K562 treated with DMSO at 1 percent for 4 hours (cell line): ENCODE results near the gene TMEM50B. TPM values are rescaled to one million over a fixed set of nuclear protein-coding genes. Genes with fewer than 3 reads are reported as not detected.

Experiments
- total RNA-seq: library from RNA; unstranded; fragments of 300-600 nt; gene quantifications from 2 replicates; pipeline ENCODE4 v1.2.3, GENCODE V29; 2022; ENCODE audit not compliant: insufficient read depth

Gene TMEM50B
- 13.7 and 21.2 TPM in 2 replicates for total RNA-seq

DNA sequence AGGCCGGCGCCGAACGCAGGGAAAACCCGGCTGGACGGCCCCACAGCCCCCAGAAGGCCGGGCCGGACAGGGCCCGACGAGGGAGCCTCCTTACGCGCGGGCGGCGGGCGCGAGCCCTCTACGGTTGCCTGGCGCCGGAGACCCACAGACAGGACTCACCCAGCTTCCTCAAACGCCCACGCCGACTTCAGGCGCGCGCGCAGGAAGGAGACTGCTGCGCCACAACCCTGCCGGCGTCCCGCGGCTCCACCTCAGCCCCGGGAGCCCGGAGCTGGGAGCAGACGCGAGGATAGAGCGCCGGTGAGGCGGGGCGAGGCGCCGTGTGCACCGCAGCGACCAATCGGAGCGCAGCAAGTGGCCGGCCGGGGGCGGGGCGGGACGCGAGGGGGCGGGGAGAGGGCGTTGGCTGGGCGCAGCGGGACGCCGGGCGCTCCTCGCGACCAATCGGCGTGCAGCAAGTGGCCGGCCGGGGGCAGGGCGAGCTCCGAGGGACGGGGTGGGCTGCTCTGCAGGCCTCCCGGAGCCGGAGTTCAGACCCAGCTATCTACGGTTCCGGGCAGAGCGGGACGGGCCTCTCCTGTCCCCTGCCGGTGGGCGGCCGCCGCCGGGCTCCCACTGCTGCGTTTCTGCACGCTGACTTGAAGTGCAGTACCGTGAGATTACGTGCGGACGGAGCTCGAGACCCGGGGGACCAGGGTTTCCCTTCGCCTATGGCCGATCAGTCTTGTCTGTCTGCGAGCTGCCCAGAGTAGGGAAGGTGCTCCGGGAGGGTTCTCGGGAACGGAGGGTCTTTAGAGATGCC is at the start of gene TMEM50B:
TSS of gene TMEM50B (minus strand) at position 296 of the 802 bp plus-strand sequence. CDS start 11,089 bp downstream, outside the sequence.

GRCh38 chr21:33491373-33492102 is 11.8 kb upstream of the TMEM50B start, which contains the start of gene DNAJC28:
TSS of gene DNAJC28 (minus strand) at chr21:33491716. CDS start at chr21:33489393, 2,323 bp downstream.

DNA sequence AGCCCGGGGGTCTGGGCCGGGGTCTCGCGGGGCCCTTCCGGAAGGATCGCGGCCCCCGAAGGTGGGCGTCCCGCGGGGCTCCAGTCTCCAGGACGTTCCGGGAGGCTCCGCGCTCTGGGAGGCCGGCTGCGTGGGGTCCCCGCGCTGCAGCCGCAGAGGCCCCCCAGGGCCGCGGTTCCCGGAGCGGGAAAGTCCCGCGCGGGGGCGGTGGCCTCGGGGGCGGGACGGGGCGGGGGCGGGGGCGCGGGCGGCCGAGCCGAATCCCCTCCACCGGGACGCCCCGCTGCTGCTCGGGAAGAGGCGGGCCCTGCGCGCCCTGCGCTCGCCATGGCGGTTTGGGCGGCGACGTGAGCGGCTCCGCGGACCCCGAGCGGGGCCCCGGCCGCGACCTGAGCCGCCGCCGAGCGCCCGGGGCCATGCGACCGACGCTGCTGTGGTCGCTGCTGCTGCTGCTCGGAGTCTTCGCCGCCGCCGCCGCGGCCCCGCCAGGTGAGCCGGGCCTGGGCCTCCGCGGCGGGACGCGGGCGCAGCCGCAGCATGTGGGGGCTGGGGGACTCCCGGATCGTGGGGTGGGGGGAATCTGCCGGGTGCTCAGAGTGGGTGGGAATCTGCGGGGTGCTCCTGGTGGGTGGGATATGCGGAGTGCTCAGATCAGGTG is 76.5 kb downstream of the TMEM50B start, which contains the start of gene IFNGR2:
TSS of gene IFNGR2 (plus strand) at position 286 of the 658 bp plus-strand sequence. CDS start at position 417, 131 bp downstream.

Other genes starting within 250 kb of the TMEM50B start
- 28.2 and 31.4 TPM in 2 replicates for gene IL10RB, start 213.6 kb downstream of the TMEM50B start, total RNA-seq
- gene IFNAR1, start 155.0 kb downstream of the TMEM50B start, total RNA-seq, result 9.7 and 18.3 TPM in 2 replicates
- gene IFNGR2, start 76.6 kb downstream of the TMEM50B start, total RNA-seq, result 20.0 and 21.0 TPM in 2 replicates
- not detected in 2 replicates for gene DNAJC28, start 11.7 kb upstream of the TMEM50B start, total RNA-seq
- gene GART, start 62.1 kb upstream of the TMEM50B start, total RNA-seq, result 72.5 and 84.6 TPM in 2 replicates
- 94.8 and 127 TPM in 2 replicates for gene SON, start 63.1 kb upstream of the TMEM50B start, total RNA-seq
- 47.0 and 49.0 TPM in 2 replicates for gene DONSON, start 108.7 kb upstream of the TMEM50B start, total RNA-seq
- gene CRYZL1, start 161.8 kb upstream of the TMEM50B start, total RNA-seq, result 17.4 and 17.5 TPM in 2 replicates
- 3.9 TPM in 2 replicates for gene ITSN1, start 162.5 kb upstream of the TMEM50B start, total RNA-seq